ENCODE measurements around the gene GBA2.
A peak's percentile ranks its signal among the peaks of the same experiment; 100 is the strongest.

The GBA2 gene

DNA sequence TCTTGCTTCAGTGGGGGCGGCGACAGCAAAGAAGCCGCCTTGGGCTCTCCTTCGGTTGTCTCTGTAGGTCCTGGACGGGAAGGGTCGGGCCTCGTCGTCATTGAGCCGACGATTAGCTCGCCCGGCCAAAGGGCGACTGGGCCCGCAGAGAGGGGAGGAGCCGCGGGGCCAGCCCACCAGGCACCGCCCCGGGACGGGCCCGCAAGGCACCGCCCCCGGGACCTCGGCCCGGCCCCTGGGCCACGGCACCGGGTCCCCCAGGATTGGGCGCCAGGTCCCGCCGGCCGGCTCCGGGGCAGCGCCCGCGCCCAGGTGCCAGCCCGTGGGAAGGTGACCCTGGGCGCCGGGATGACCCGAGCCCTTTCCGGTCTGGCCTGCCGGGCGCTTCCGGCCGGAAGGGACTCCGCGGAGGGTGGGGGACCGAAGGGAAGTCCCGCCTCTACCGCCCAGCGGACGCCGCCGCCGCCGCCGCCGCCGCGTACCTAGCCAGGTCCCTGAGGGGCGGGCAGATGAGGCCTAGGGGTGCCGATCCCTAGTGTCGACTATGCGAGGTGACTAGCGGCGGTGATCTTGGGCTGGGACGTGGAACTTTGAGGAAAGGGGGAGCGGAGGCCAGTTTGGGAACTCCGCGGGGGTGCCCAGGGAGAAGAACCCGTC is at the start of gene GBA2, which contains the start of gene RGP1:
Gene GBA2, minus strand, starts transcription at position 371 of the 657 bp plus-strand sequence. CDS start 524 bp downstream, outside the sequence.
Gene RGP1, plus strand, starts transcription at position 430 of the 657 bp plus-strand sequence. CDS start 469 bp downstream, outside the sequence.
- peak; percentile 63 for DNase-seq

DNA sequence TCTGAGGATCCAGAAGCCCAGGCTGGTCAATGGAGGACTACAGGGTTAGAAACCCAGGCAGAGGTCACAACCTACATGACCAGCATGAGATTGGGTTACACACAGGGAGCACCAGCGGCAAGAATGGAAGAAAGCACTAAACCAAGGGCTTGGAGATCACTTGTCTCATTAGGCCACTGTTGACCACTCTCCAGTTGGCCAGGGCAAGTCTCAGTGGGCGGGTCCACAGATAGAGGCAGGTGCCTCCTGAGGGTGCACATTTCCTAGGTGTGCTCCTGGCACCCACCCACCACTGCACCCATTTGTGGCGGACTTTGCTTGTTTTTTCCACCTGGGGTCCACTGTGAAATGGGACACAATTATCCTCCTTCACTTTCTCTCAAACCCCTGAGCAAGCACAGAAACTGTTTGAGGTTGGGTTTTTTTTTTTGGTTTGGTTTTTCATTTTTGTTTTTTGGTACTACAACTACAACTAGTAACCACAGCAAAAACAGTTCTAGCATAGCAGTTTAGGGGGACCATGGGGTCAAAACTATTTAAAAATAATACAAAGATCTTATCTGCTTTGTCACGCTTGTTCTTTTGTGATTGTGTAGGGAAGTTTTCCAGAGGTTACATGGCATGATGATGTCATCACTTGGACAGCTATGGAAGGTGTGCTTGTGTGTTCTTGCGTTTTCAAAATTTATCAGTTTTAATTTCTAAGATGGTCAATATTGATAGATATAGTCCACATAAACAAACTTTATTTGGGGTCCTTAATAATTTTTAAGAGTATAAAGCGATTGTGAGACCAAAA is 48.5 kb upstream of the GBA2 start:
- DNase-seq = no peak

DNA sequence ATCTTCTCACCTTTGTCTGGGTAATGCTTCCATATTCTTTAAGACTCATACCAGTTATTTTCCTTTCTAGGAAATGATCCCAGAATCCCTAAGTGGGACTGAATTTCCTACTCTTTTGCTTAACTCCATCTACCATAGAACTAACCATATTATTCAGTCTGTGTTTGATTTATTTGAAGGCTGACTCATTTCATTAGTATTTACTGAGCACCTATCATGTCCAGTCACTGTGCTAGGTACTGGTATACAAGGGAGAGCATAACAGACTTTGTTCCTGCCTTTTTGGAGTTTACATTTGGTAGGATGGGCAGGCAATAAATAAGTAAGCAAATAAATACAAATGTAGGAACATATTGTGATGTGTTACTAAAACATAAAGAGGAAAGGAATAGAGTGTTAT is 46.7 kb upstream of the GBA2 start:
- no peak for DNase-seq

DNA sequence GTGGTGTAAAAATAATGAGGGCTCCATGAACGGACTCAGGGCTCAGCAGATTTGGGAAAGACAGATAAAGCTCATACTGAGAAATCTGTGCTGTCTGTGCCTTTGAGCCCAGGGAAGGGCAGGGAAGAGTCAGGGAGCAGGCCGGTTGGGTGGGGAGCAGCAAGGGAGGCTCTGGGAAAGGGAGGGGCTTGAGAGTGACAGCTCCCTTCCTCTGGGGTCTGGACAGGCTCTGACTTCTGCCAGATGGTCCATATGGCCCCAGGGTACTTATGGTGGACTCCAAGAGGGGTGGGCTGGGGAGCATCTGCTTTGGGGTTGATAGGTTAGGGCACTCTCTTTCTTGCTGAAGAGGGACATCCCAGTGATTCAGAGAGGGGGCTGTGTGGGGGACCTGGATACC is 44.4 kb upstream of the GBA2 start:
- no peak for DNase-seq

DNA sequence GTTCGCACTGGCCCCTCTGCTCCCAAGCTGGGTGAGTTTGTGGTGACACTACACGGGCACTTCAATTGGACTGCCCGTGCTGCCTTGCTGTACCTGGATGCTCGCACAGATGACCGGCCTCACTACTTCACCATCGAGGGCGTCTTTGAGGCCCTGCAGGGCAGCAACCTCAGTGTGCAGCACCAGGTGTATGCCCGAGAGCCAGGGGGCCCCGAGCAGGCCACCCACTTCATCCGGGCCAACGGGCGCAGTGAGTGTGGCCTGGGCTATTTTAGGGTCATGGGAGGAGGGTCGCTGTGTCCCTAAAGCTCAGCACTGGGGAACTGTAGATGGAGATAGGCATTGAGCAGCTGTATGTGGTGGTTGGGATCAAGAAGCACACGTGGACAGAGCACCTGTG is 43.8 kb upstream of the GBA2 start:
- DNase-seq = no peak

DNA sequence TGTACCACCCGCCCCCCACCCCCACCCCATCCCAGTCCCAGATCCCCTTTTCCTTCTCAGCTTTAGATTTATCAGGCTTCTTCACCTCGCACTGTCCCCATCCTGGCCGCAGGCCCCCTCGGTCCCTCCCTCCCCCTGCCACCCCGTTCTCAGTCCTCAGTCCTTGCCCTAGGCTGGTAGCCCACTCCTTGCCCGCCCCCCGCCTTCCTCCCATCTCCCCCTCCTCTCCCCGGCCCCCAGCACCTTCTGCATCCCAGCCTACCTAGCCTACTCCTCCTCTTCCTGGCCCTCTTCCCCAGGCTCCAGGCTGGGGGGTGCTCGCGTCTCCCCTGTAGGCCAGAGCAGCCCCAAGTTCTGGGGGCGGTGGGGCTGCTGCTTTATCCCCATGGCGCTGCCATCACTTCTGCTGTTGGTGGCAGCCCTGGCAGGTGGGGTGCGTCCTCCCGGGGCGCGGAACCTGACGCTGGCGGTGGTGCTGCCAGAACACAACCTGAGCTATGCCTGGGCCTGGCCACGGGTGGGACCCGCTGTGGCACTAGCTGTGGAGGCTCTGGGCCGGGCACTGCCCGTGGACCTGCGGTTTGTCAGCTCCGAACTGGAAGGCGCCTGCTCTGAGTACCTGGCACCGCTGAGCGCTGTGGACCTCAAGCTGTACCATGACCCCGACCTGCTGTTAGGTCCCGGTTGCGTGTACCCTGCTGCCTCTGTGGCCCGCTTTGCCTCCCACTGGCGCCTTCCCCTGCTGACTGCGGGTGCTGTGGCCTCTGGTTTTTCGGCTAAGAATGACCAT is 43.2 kb upstream of the GBA2 start:
- no peak for DNase-seq

DNA sequence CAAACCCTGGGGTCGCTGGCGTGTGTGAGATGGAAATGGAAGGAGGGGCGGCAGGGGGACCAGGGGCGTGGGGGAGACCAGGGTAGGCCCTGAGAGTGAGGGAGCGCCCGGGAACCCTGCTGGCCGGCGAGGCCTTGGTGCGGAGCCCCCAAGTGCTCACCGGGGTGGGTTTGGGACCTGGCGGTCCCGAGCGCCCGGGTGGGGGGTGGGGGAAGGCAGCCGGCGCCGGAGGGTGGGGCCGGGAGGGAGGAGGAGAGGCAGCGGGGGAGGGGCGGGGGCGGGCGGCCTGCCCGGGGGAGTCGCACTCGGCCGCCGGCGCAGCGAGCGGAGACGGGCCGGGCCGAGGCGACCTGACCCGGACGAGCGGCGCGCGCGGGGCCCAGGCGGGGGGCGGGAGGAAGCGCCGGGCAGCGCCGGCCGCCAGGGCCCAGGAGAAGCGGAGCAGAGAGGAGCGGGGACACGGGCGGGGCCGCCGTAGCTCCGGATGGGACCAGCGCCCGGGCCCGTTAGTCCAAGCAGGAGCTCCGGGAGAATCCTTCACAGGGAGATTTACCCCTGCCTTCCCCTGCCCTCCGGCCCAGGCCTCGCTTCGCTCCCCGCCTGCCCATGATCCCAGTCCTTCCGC is 42.4 kb upstream of the GBA2 start, which contains the start of gene NPR2:
Gene NPR2, plus strand, starts transcription at position 295 of the 625 bp plus-strand sequence. CDS start 818 bp downstream, outside the sequence.
- DNase-seq = no peak

DNA sequence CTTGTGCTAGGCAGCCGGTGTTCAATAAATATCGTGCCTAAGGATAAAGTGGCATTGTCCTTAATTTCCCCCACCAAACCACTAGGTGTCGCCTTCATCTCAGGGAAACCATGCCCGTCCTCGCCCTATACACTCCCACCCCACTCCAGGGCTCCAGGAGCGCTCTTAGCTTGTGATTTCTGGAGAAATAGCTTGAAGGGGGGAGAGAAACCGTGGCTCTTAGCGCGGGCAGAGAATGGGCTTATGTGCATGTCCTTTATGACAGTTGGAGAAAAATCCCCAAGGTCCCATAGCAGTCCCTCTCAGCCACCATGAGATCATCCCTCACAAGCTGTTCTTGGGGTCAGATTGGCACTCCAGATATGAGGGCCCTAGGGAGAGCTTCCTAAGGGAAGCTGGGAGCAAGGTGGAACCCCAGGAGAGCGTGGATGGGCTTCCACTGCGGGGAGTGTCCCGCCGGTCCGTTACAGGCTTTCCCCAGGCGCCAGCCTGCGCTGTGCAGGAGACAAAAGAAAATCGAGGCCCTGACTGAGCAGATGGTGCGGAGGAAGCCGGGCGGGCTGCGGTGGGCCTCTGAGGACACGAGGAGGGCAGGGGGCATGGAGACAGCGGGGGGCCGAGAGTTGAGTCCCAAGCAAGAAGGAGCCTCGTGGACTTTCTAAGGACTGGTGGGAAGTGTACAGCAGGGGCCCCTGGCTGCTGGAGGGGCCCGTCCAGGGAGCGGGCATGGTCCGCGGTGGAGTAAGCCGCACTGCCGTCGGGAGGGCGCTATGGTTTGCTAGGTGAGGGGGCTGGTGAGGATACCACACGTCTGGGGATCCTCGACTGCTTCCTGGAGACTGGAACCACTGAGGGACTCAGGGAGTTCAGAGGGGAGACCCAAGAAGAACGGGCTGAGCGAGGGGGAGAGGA is 41.6 kb upstream of the GBA2 start:
- DNase-seq = no peak

DNA sequence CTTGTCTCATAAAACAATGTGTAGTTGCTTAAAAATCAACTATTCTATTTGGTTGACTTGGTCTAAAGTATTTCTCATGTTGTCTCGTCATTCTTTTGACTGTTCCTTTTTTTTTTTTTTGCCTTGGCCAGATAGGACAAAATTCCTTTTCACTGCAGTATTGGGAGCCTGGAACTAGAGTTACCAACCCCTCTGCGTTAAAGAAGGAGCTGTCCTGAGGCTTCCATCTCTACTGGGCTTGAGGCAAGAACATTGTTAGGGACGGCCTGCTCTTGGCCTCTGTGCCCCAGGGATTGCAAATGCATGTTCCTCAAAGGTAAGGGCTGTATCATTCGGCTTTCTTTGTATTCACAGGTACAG is 41.0 kb upstream of the GBA2 start:
- no peak for DNase-seq

DNA sequence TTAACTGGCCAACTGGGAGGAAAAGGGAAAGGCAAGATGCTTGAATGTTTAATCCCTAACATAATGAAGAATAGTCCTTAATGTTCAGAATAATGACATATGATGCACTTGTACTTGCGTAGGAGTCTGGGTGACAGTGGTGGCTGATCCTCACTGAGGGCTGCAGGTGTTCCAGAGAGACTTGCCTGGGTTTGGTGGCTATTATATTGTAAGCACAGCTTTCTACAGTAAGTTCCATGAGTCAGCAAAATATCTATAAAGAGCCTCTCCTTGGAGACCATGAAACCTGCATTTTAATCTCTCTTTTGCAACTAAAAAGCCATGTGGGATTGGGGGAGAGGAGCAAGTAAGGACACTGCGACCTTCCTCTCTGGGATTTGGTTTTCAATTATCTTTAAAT is 40.5 kb upstream of the GBA2 start:
- DNase-seq = no peak

DNA sequence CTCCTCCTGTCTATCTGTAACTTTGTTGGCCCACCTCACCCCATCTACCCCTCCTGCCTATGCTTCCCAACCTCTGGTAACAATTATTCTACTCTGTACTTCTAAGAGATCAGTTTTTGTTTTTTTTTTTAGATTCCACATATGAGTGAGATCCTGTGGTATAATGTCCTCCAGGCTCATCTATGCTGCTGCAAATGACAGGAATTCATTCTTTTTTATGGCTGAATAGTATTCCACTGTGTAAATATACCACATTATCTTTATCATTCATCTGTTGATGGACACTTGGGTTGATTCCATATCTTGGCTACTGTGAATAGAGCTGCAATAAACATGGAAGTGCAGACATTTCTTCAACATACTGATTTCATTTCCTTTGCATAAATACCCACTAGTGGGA is 34.4 kb upstream of the GBA2 start:
- no peak for DNase-seq

DNA sequence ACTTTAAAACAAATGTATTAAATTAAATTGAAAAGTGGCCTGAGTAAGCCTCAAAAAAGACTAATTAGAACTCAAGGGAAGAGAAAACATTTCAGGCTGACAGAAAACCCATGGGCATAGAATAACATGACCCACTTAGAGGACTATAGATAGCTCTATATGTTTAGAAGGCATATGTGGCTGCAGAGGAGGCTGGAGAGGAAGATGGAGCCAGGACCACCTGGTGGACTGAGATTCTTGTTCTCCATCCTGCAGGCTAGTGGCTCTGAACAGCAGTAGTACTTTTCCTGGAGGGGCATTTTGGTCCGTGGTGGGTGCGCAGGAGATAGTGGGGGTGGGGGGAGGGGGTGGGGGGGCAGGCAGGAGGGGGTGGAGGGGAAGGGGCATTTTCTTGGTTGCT is 32.0 kb upstream of the GBA2 start:
- DNase-seq = no peak

DNA sequence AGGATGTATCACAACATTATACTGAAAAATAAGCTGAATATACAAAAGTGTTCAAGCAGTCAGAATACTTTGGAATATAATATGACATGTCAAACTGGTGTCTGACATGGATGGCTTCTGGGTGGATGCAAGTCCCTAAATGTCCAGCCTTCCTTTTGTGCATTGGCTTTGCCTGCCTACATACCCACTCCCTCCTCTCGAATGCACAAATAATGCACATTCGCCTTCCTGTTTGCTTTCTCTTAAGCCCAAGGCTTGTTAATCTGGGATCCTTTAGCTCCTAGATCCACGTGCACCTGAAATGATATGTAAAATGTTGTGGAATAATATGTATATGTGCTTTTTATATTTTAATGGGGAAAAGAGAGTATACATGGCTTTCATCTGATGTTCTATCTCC is 29.5 kb upstream of the GBA2 start:
- DNase-seq = no peak

DNA sequence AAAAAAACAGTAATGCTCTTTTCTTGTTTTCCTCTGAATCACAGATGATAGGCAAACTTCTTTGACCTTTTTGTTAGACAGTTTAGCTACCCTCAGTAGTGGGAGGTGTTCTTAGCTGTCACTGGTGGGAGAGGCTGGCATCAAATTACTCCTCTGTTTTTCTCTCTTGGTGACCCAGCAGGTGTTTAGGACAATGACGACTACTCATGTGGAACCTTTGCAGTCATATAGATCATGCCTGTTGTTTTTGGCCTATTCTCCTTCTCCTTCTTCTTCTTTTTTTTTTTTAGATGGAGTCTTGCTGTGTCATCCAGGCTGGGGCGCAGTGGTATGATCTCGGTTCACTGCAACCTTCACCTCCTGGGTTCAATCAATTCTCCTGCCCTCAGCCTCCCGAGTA is 27.0 kb upstream of the GBA2 start:
- DNase-seq = no peak

DNA sequence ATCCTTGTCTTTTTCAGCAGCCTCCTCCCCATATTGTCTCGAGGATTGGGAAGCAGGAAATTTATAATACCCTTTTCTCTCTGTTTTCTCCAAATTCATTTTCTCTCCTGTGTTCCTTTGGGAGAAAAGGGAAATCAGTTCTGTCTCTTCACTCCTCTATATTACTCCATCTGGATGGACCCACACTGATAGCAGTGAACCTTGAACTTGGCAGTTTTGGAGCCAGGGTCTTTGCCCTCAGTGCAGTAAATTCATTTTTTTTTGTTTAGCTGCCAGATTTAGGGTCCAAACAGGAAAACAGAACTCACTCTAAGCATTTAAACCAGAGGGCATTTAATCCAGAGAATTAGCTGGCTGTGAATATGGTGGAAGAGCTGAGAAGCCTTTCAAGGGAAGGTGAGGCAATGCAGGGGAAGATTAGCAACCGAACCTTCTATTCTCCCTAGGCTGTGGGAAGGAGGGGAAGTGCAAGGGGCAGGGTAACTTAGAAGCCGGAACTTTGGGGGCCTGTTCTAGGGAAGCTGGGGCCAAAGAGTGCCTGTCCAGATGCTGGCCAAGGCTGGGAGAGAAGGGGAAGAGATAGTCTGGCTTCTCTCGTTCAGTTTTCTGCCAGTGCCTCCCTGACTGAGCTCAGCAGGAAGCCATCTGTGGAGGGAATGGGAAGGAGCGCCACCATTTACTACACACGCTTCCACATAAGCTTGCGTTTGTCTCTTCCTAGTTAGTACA is 26.0 kb upstream of the GBA2 start:
- DNase-seq = no peak

DNA sequence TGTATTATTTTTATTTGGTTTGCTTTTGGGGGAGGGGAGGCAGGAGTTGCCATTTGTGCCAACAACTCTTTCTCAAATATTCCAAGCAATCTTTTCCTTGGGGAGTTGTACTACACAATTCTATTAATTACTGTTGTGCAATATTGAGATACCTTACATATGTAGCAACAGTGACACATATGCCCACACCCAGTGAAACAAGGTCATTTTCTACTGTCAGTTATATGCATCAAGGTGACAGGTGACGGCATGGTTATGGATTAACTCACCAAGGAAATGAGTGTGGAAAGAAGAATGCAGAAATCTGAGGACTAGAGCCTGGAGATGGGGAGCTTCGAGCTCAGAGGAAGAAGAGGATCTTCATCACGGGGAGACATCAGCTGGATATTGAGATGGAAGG is 22.9 kb upstream of the GBA2 start:
- no peak for DNase-seq

DNA sequence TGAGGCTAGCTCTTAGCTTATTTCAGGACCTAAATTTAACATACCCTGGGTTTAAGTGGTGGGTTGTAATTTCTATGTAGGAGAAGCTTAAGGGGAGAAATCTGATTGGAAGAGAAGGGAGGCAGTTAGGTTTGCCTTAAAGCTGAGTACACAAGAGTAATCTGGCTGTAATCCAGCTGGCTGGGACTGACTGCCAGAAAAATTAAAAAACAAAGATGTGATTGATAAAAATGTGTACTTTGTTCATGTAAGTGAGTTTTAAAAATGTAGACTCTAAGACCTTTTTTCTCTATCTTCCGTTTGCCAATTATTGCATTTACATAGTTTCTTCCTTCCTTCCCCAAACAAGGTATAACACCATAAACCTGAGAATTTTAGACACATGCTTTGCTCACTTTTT is 22.5 kb upstream of the GBA2 start:
- no peak for DNase-seq

DNA sequence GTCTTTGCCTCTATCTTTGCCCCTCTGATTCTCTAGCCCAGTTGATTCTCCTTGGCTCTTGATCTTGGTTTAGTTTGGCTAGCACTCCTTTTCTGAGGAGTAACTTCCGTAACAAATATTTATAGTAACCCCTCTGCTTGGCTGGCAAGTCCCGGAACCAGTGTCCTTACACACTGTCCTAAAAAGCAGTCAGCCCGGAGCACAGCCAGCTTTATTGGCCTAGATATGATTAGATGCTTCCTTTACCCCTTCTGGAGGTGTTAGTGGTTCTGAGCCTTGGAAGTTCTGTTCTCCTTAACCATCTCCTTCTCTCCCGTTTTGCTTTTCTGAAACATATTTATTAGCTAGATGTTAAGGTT is 22.0 kb upstream of the GBA2 start:
- no peak for DNase-seq

DNA sequence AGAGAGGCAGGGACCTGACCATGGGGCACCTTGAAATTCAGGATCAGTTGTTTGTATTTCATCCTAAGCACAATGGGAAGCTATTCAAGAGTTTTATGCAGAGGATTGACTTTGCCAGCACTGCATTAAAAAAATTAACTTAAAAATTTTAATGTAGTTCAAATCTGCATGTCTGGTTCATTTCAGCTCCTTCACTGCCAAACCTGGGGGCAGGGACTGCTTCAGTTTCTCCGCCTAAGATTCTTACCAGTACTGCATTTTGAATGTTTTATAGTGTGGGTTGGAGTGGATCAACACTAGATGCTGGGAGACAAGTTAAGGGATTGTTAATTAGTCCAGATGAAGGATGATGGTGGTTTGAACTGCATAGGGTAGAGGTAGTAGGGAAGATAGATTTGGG is 20.7 kb upstream of the GBA2 start:
- DNase-seq = no peak

DNA sequence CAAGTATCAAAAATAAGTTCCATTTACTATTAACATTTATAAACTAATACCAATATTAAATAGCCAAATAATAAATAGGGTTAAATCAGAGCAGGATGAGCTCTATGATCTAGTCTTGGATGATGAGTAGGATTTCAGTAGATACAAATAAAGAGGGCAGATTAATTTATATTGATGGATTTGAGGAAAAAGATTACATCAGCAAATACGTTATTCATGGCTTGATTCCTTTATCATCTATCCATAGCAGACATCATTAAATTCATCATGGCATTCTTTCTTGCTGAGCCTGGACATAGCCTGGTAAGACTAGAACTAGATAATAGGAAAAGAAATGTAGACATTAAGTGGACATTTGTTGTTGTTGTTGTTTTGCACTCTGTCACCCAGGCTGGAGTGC is 18.4 kb upstream of the GBA2 start:
- DNase-seq = no peak

DNA sequence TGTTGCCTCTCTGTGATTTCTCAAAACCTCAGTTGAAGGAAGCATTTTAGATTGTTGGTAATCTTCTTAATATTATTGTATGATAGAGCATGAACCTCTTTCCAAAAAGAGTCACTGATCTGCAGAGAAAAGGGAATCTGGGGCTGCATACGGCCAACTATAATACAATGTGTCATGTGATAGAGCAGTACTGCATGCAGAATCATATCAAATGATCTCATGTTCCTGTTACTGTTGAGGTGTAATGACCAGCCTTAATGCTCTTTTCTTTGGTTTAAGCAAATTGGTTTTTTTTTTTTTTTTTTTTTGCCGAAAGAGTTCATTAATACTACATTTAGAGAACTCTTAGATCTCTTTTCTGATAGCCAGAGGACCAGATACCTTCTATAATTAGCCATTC is 18.0 kb upstream of the GBA2 start:
- DNase-seq = no peak

DNA sequence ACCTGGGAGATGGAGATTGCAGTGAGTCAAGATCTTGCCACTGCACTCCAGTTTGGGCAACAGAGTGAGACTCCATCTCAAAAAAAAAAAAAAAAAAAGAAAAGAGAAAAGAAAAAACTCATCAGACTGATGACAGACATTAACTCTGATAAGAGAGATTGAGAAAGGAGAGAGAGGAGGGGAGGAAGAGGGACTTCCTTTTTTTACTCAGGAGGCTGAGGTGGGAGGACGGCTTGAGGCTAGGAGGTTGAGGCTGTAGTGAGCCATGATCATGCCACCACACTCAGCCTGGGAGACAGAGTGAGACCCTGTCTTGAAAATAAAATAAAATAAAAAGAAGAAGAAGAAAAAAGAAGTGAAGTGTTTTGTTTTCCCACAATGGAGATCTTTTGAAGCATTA is 14.8 kb upstream of the GBA2 start:
- DNase-seq = no peak
